ENCODE measurements around the gene SLC48A1. TPM values are rescaled to one million over a fixed set of nuclear protein-coding genes. Genes with fewer than 3 reads are reported as not detected.

Gene SLC48A1
- total and polyA plus RNA-seq, 2 donors (not counting 1 experiment from before 2014, with no cell fraction given), result 9.0 to 18.7 TPM

- DNase-seq (ENCODE audit: low read depth in 2 of 2), result peak; percentile 57 to 70
- H3K4me3 ChIP-seq (replicated peaks in 1 of 4; ENCODE audit: control extremely low read depth in 1 of 4, insufficient read depth in 1 of 4, low read depth in 3 of 4, low read length in 4 of 4), result no peak overlapping the region
- H3K27ac ChIP-seq (ENCODE audit: insufficient read depth, low read length), result peak overlapping the region; percentile 37
- H3K4me2 ChIP-seq (ENCODE audit: extremely low read depth, insufficient read depth, low read length), result no peak overlapping the region
- no peaks in the 10 kb centered on the region for H4K20me1 ChIP-seq (ENCODE audit: control insufficient read depth, extremely low read depth, insufficient read depth, low read length)
- TF ChIP-seq CTCF (conservative IDR thresholded peaks at IDR 0.05 in 1 of 2, IDR thresholded peaks at IDR 0.05 in 1 of 2; ENCODE audit: low read depth in 1 of 2, low read length in 2 of 2) (no peak), EZH2 (IDR thresholded peaks at IDR 0.05; ENCODE audit: low read length, missing control alignments) (no peak)
- no peak overlapping the region for H3K9ac ChIP-seq (ENCODE audit: insufficient read depth, low read length)
- H3K4me1 ChIP-seq (ENCODE audit: control insufficient read depth, extremely low read depth, insufficient read depth, low read length), result peaks cover 9% of the 10 kb centered on the region
- no peaks in the 10 kb centered on the region for H3K36me3 ChIP-seq (ENCODE audit: control insufficient read depth, insufficient read depth, low read length)
- H2AFZ ChIP-seq (ENCODE audit: low read length), result peak overlapping the region; percentile 60
- no peaks in the 10 kb centered on the region for H3K27me3 ChIP-seq (ENCODE audit: control insufficient read depth, insufficient read depth, low read length)
- H3K9me3 ChIP-seq (ENCODE audit: control insufficient read depth, insufficient read depth, low read depth, low read length), result no peaks in the 10 kb centered on the region
- H3K79me2 ChIP-seq (ENCODE audit: control insufficient read depth, insufficient read depth, low read length), result no peaks in the 10 kb centered on the region
These were observed 56.0 kb downstream of the SLC48A1 start for GRCh38 chr12:47828976-47829482.

DNA sequence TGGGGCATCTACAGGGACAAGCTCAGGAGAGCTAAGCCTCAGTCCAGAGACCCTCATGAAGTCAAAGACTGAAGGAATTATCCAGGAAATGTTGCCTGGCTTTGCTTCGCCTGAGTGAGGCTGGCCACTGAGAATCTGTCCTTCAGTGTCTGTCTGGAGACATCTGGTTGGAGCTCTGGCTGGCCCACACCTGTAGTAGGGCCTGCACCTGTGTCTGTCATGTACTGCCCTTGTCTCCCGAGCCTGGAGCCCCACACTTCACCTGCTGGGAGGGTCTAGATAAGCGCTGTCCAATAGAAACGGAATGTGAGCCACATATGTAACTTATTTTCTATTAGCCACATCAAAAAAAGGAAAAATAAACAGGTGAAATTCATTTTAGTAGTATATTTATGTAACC lies 56.5 kb downstream of the SLC48A1 start:
- no peaks in the 10 kb centered on the region for H3K9me3 ChIP-seq (ENCODE audit: control insufficient read depth, insufficient read depth, low read depth, low read length)
- no peaks in the 10 kb centered on the region for H3K27me3 ChIP-seq (ENCODE audit: control insufficient read depth, insufficient read depth, low read length)
- no peak overlapping the region for H2AFZ ChIP-seq (ENCODE audit: low read length)
- H3K4me2 ChIP-seq (ENCODE audit: extremely low read depth, insufficient read depth, low read length), result no peak overlapping the region
- no peaks in the 10 kb centered on the region for H3K36me3 ChIP-seq (ENCODE audit: control insufficient read depth, insufficient read depth, low read length)
- no peak overlapping the region for H3K9ac ChIP-seq (ENCODE audit: insufficient read depth, low read length)
- TF ChIP-seq CTCF (conservative IDR thresholded peaks at IDR 0.05 in 1 of 2, IDR thresholded peaks at IDR 0.05 in 1 of 2; ENCODE audit: low read depth in 1 of 2, low read length in 2 of 2) (no peak), EZH2 (IDR thresholded peaks at IDR 0.05; ENCODE audit: low read length, missing control alignments) (no peak)
- no peak overlapping the region for H3K4me3 ChIP-seq (replicated peaks in 1 of 4; ENCODE audit: control extremely low read depth in 1 of 4, insufficient read depth in 1 of 4, low read depth in 3 of 4, low read length in 4 of 4)
- peaks cover 9% of the 10 kb centered on the region for H3K4me1 ChIP-seq (ENCODE audit: control insufficient read depth, extremely low read depth, insufficient read depth, low read length)
- H3K27ac ChIP-seq (ENCODE audit: insufficient read depth, low read length), result no peak overlapping the region
- H4K20me1 ChIP-seq (ENCODE audit: control insufficient read depth, extremely low read depth, insufficient read depth, low read length), result no peaks in the 10 kb centered on the region
- DNase-seq (ENCODE audit: low read depth in 2 of 2), result no peak
- H3K79me2 ChIP-seq (ENCODE audit: control insufficient read depth, insufficient read depth, low read length), result no peaks in the 10 kb centered on the region

Other genes starting within 250 kb of the SLC48A1 start
- 11.3 and 12.1 TPM in 2 replicates for gene RPAP3, start 67.2 kb upstream of the SLC48A1 start, total RNA-seq
- gene RPAP3, start 67.2 kb upstream of the SLC48A1 start, polyA plus RNA-seq, result 21.0 and 23.8 TPM in 2 replicates
- 0.17 TPM in 1 of 2 replicates, not detected in the other for gene ENDOU, start 47.7 kb upstream of the SLC48A1 start, total RNA-seq
- 0.07 and 0.09 TPM in 2 replicates for gene ENDOU, start 47.7 kb upstream of the SLC48A1 start, polyA plus RNA-seq
- 1.0 and 2.8 TPM in 2 replicates for gene RAPGEF3, start 14.4 kb upstream of the SLC48A1 start, total RNA-seq
- 0.83 and 0.95 TPM in 2 replicates for gene RAPGEF3, start 14.4 kb upstream of the SLC48A1 start, polyA plus RNA-seq
- gene HDAC7, start 46.7 kb downstream of the SLC48A1 start, total RNA-seq, result 23.6 and 28.1 TPM in 2 replicates
- 31.6 and 35.4 TPM in 2 replicates for gene HDAC7, start 46.7 kb downstream of the SLC48A1 start, polyA plus RNA-seq
- 9.8 and 16.2 TPM in 2 replicates for gene VDR, start 131.8 kb downstream of the SLC48A1 start, total RNA-seq
- 24.4 and 33.9 TPM in 2 replicates for gene VDR, start 131.8 kb downstream of the SLC48A1 start, polyA plus RNA-seq
- 56.5 and 91.7 TPM in 2 replicates for gene TMEM106C, start 190.4 kb downstream of the SLC48A1 start, total RNA-seq
- gene TMEM106C, start 190.4 kb downstream of the SLC48A1 start, polyA plus RNA-seq, result 85.0 and 166 TPM in 2 replicates
- gene COL2A1, start 231.2 kb downstream of the SLC48A1 start, total RNA-seq, result not detected in 2 replicates
- gene COL2A1, start 231.2 kb downstream of the SLC48A1 start, polyA plus RNA-seq, result not detected in 2 replicates